Adipocyte (in vitro differentiated cells): ENCODE measurements around the gene HSF2.
A peak's percentile ranks its signal among the peaks of the same experiment; 100 is the strongest.

Experiments
- DNase-seq: peaks from one replicate; pipeline ENCODE4 v3.0.0-alpha.2; 2015; ENCODE audit warnings: low read depth
- H3K27me3 ChIP-seq: replicated peaks from 2 replicates; pipeline ENCODE4 v1.7.0; 2013; ENCODE audit warnings: mild to moderate bottlenecking, low read length, moderate library complexity; ENCODE audit not compliant: control insufficient read depth, insufficient read depth
- H3K36me3 ChIP-seq: 2 replicates; pipeline ENCODE4 v1.7.0; 2013; ENCODE audit warnings: low read length, mild to moderate bottlenecking, moderate library complexity; ENCODE audit not compliant: control insufficient read depth, insufficient read depth, severe bottlenecking
- H3K4me1 ChIP-seq: 2 replicates; pipeline ENCODE4 v1.7.0; 2013; ENCODE audit warnings: mild to moderate bottlenecking, low read length, moderate library complexity; ENCODE audit not compliant: control insufficient read depth, insufficient read depth
- H3K4me3 ChIP-seq: 2 replicates; pipeline ENCODE4 v1.7.0; 2013; ENCODE audit warnings: mild to moderate bottlenecking, low read length, moderate library complexity
- H3K9ac ChIP-seq: 2 replicates; pipeline ENCODE4 v1.7.0; 2013; ENCODE audit warnings: mild to moderate bottlenecking, low read length, moderate library complexity
- H3K9me3 ChIP-seq: 2 replicates; pipeline ENCODE4 v1.7.0; 2013; ENCODE audit warnings: mild to moderate bottlenecking, low read length, moderate library complexity; ENCODE audit not compliant: control insufficient read depth

Gene HSF2

DNA sequence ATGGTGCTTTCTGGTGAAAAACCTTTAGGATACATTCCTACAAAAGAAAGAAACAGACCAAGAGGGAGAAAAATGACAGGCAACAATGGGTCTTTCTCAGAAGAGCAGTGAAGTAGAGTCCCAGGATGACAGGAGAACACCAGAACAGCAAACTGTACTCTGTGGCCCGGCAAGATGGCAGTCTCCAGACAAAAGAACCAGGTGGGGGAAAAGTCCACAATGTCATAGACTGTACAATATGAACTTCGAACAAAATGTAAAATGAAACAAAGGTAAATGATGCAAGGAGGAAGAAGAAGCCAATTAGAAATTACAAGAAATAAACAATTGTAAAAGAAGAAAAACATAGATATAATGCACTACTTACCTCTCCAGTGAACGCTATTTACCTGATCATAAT lies 23.2 kb upstream of the HSF2 start:
- no peak for DNase-seq
- Histone ChIP-seq H3K9me3 (no peaks in the 10 kb centered on the region), H3K4me3 (no peak overlapping the region), H3K27me3 (no peaks in the 10 kb centered on the region), H3K4me1 (no peaks in the 10 kb centered on the region), H3K9ac (no peak overlapping the region), H3K36me3 (no peaks in the 10 kb centered on the region)

DNA sequence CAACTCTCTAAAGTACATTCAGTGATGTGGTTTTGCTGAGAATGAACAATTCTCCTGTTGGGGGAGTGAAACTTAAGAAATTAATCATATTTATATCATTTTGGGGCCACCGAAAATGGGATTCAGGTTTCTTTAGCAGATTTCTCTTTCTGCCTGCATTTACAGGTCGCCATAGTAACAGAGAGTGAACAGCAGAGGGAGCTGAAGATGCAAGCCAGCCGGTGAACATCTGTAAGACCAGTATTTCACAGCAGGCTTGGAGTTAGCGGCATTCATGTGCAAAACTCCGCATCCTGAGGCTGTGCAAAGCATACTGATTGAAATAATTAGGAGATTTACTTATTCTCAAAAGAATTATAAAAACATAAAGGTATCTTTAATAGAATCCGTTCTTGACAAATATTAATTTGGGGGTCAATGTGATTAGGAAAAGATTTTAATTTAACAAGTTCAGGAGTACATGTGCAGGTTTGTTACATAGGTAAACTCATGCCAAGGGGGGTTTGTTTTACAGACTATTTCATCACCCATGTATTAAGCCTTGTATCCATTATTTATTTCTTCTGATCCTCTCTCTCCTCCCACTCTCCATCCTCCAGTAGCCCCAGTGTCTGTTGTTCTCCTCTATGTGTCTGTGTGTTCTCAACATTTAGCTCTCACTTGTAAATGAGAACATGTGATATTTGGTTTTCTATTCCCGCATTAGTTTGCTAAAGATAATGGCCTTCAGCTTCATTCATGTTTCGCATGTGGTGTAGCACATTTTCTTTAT lies 17.8 kb upstream of the HSF2 start:
- Histone ChIP-seq H3K36me3 (no peaks in the 10 kb centered on the region), H3K4me1 (no peaks in the 10 kb centered on the region), H3K4me3 (no peak overlapping the region), H3K9me3 (no peaks in the 10 kb centered on the region), H3K27me3 (no peaks in the 10 kb centered on the region), H3K9ac (no peak overlapping the region)
- peak; percentile 89 for DNase-seq

DNA sequence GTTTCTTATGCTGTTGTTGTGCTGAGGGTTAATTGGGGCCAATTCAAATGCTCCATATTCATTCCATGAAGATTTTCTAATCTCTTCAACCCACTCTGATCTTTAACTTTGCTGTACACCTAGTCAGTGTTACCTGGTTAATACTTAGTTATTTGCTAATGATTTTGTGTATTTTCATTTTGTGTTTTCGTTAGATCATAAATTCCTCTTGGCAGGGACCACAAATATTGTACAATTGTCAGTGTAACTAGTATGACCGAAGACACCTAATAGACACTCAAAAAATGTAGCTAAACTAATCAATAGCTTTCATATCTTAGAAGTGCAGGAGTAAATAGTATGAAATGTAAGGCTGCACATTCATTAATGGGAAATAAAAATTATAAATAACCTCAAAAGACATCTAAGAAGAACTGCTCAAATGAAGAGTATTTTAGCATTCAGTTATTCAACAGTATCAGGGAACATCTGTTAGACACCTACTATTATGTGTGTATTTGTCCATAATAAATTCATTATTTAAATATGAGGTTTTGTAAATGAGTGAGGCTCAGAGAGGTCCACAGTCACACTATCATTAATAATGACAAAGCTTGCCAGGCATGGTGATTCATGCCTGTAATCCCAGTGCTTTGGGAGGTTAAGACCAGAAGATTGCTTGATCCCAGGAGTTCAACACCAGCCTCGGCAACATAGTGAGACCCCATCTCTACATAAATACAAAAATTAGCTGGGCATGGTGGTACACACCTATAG lies 13.4 kb upstream of the HSF2 start:
- Histone ChIP-seq H3K36me3 (no peaks in the 10 kb centered on the region), H3K27me3 (no peaks in the 10 kb centered on the region), H3K4me3 (no peak overlapping the region), H3K9me3 (no peaks in the 10 kb centered on the region), H3K4me1 (no peaks in the 10 kb centered on the region), H3K9ac (no peak overlapping the region)
- DNase-seq, result no peak

DNA sequence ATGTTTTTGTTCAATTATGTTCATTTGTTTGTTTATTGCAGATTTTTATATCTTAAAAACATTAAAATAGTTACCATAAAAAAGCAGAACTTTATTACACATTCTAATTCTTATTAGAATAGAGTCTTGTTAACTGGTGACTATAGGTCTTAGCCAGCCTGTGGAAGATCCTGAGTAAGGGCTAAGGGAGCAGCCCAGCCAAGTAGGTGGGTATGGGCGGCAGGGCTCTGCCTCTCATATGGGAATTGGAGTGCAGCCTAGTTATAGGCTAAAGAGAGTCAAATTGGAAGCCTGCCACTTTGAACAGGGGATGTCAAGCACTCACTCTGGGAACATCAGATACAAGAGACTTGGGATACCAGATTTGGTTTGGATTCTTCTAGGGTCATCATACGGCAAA lies 10.5 kb upstream of the HSF2 start:
- Histone ChIP-seq H3K9me3 (no peaks in the 10 kb centered on the region), H3K36me3 (no peaks in the 10 kb centered on the region), H3K4me1 (no peaks in the 10 kb centered on the region), H3K4me3 (no peak overlapping the region), H3K27me3 (no peaks in the 10 kb centered on the region), H3K9ac (no peak overlapping the region)
- no peak for DNase-seq

DNA sequence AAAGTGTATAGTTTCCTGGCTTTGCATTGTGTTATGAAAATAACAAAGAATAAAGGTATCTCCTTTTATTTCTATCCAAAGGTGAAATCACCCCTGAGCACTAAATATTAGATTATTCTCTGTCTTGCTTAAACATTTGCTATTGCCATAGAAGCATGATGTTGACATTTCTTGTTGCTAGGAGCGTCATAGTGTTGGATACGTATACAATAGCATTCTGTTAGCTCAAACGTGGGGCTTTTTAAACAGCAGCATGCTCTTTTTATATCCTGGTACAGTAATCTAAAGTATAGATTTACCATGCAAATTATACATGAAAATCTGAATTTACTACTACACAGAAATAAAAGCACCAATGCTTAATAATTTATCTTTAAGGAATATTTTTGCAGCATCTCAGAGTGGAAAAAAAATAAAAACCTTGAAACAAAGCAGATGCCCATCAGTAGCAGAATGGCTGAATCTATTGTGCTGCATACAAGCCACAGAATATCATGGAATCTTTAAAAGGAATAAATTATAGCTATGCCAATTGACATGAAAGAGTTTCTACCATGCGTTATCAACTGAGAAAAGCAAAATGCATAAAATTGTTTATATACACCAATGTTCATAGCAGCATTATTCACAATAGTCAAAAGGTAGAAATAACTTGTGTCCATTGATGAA lies 9.6 kb upstream of the HSF2 start:
- H3K9me3 ChIP-seq, result no peaks in the 10 kb centered on the region
- no peaks in the 10 kb centered on the region for H3K4me1 ChIP-seq
- no peak overlapping the region for H3K4me3 ChIP-seq
- H3K36me3 ChIP-seq, result no peaks in the 10 kb centered on the region
- no peaks in the 10 kb centered on the region for H3K27me3 ChIP-seq
- no peak overlapping the region for H3K9ac ChIP-seq
- DNase-seq, result no peak

DNA sequence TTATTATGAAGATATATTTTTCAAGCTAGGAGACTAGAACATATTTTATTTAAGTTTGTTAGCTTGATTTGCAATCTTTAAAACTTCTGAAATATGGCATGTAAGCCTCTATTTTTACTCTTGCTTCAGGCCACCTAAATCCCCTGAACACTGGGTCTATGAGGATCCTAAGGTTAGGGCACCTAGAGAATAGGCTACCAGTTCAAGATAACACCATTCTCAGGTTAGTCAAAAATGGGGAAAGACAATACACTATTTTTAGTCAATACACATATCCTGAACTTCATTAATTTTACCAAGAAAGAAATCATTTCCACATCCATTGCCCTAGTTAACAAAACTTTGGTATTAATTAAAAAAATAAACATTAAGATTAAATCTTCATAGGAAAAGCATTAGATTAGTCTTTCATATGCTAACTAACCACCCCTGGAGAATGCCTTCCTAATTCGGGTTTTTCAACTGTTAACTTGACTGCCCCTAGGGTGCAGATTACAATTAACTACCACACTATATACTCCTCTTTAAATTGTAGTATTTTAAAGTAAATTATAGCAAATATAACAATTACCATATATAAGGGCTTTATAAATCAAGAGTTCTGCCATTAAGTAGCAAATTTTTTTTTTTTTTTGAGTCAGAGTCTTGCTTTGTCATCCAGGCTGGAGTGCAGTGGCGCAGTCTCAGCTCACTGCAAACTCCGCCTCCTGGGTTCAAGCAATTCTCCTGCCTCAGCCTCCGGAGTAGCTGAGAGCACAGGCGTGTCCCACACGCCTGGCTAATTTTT lies 6.7 kb upstream of the HSF2 start:
- H3K36me3 ChIP-seq, result no peaks in the 10 kb centered on the region
- H3K9me3 ChIP-seq, result no peaks in the 10 kb centered on the region
- H3K4me1 ChIP-seq, result no peaks in the 10 kb centered on the region
- no peak for DNase-seq
- no peak overlapping the region for H3K9ac ChIP-seq
- H3K4me3 ChIP-seq, result no peak overlapping the region
- H3K27me3 ChIP-seq, result no peaks in the 10 kb centered on the region

DNA sequence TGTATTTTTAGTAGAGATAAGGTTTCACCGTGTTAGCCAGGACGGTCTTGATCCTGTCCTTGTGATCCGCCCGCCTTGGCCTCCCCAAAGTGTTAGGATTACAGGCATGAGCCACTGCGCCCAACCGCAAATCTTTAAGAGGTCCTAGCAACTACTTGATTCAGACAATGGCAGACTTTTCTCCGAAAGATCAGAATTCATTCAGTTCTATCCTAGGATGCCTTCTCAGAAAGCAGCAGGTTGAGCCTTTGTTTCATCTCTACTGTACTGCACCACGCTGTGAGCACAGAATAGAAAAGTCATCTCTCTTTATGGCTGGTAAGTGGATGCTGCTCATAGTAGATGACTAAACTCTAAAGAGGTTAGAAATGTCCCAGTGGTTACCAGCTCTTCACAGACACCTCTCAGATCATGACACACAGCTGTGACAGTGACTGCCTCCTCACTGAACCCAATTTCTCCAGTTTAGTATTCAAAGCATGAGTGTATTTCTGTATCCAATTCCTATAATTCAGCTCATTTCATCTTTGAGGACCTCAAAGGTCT lies 6.0 kb upstream of the HSF2 start:
- Histone ChIP-seq H3K9ac (no peak overlapping the region), H3K4me3 (no peak overlapping the region), H3K4me1 (peaks cover under 1% of the 10 kb centered on the region), H3K27me3 (no peaks in the 10 kb centered on the region), H3K9me3 (no peaks in the 10 kb centered on the region), H3K36me3 (no peaks in the 10 kb centered on the region)
- no peak for DNase-seq

DNA sequence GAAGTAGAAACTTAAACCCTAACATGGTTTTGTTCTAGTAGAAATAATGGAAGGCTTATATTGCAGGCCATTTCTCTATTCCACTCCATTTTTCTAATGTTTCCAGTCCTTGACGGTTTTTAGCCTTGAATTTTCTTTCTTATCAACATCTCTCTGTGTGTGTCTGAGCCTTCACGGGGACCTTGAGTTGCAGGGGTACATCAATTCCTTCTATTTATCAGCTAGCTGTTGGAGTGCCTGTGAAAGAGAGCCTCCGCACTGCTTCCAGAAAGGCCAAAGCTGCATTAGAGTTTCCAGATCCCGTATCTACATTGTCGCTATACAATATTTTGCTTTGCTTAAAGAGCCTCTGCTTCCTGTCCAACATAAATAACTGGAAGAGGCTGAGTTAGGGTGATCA lies 5.4 kb upstream of the HSF2 start:
- H3K4me1 ChIP-seq, result peaks cover 6% of the 10 kb centered on the region
- H3K4me3 ChIP-seq, result no peak overlapping the region
- no peaks in the 10 kb centered on the region for H3K27me3 ChIP-seq
- no peak overlapping the region for H3K9ac ChIP-seq
- no peaks in the 10 kb centered on the region for H3K36me3 ChIP-seq
- H3K9me3 ChIP-seq, result no peaks in the 10 kb centered on the region
- DNase-seq, result no peak

DNA sequence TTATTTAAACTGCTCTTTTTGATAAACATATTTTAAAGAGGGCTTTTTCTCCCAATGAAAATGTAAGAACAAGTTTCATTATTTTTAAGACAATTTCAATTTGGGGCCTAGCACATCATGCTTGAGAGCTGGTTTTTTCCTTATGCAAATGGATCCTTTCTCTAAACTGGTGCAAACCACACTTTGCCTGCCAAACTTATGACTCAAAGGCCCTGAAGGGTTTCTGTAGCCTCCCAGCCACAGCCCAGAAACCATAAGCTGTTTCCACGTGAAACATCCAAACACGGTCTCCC lies 451 bp upstream of the HSF2 start:
- H3K36me3 ChIP-seq, result no peaks in the 10 kb centered on the region
- peak overlapping the region; percentile 65 for H3K4me3 ChIP-seq
- H3K9ac ChIP-seq, result peak overlapping the region; percentile 56
- no peak for DNase-seq
- H3K4me1 ChIP-seq, result peaks cover 18% of the 10 kb centered on the region
- H3K27me3 ChIP-seq, result no peaks in the 10 kb centered on the region
- H3K9me3 ChIP-seq, result no peaks in the 10 kb centered on the region

DNA sequence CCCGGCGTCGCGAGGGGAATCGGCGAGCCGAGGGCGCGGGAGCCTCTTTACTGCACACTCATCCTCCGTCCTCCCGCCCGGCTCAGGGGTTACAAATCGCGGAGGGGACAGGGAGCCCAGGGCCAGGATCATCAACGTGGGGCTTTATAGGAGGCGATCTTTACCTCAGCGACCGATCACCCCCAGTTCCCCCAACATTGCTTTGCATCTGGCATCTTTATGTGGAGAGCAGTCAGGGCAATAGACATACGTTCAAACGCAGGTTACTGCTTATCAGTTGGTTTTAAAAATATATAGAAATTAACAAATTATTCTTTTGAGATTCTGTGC lies 634 bp downstream of the HSF2 start:
- H3K36me3 ChIP-seq, result no peaks in the 10 kb centered on the region
- peak overlapping the region; percentile 97 for H3K9ac ChIP-seq
- no peaks in the 10 kb centered on the region for H3K27me3 ChIP-seq
- DNase-seq, result peak; percentile 67
- peaks cover 19% of the 10 kb centered on the region for H3K4me1 ChIP-seq
- peak overlapping the region; percentile 98 for H3K4me3 ChIP-seq
- H3K9me3 ChIP-seq, result no peaks in the 10 kb centered on the region
